ENCODE data around the gene ABCC11.

ABCC11 gene

GRCh38 chr16:48156790-48157209 is 90.5 kb downstream of the ABCC11 start:
- H3K4me1 ChIP-seq (ENCODE audit: insufficient read depth, poor library complexity, severe bottlenecking), result peaks cover 12% of the 10 kb centered on the region
- no peak for DNase-seq (ENCODE audit: low spot score)
- peak; percentile 94 for TF ChIP-seq CTCF (IDR thresholded peaks at IDR 0.05; ENCODE audit: poor library complexity, severe bottlenecking)
- no peaks in the 10 kb centered on the region for H3K9me3 ChIP-seq (ENCODE audit: severe bottlenecking)
- H3K27me3 ChIP-seq (ENCODE audit: insufficient read depth, poor library complexity, severe bottlenecking), result no peaks in the 10 kb centered on the region
- ATAC-seq (ENCODE audit: low read depth), result peak; percentile 62
- no peaks in the 10 kb centered on the region for H3K36me3 ChIP-seq (ENCODE audit: low read depth)
- H3K27ac ChIP-seq (ENCODE audit: poor library complexity, severe bottlenecking), result no peak overlapping the region
- H3K4me3 ChIP-seq (ENCODE audit: severe bottlenecking), result no peak overlapping the region

- H3K27me3 ChIP-seq (ENCODE audit: insufficient read depth, poor library complexity, severe bottlenecking), result no peaks in the 10 kb centered on the region
- no peak for DNase-seq (ENCODE audit: low spot score)
- no peak for TF ChIP-seq CTCF (IDR thresholded peaks at IDR 0.05; ENCODE audit: poor library complexity, severe bottlenecking)
- no peak within 1 kb of the TSS for H3K4me3 ChIP-seq (ENCODE audit: severe bottlenecking)
- no peaks in the 10 kb centered on the region for H3K9me3 ChIP-seq (ENCODE audit: severe bottlenecking)
- no peak within 1 kb of the TSS for H3K27ac ChIP-seq (ENCODE audit: poor library complexity, severe bottlenecking)
- no peaks in the 10 kb centered on the region for H3K36me3 ChIP-seq (ENCODE audit: low read depth)
- no peak for ATAC-seq (ENCODE audit: low read depth)
- H3K4me1 ChIP-seq (ENCODE audit: insufficient read depth, poor library complexity, severe bottlenecking), result peaks cover 12% of the 10 kb centered on the region
Measured at GRCh38 chr16:48155926-48156789, 91.2 kb downstream of the ABCC11 start, which contains the start of gene ABCC12. Gene ABCC12, minus strand, starts transcription at chr16:48155993. Its CDS starts 9,569 bp downstream, at chr16:48146424.

- no peak for TF ChIP-seq CTCF (IDR thresholded peaks at IDR 0.05; ENCODE audit: poor library complexity, severe bottlenecking)
Measured at GRCh38 chr16:48153774-48154173, 93.6 kb downstream of the ABCC11 start.

GRCh38 chr16:48152226-48152625 is 95.1 kb downstream of the ABCC11 start:
- H3K27me3 ChIP-seq (ENCODE audit: insufficient read depth, poor library complexity, severe bottlenecking), result no peaks in the 10 kb centered on the region
- ATAC-seq (ENCODE audit: low read depth) (no peak), DNase-seq (ENCODE audit: low spot score) (no peak)
- no peaks in the 10 kb centered on the region for H3K9me3 ChIP-seq (ENCODE audit: severe bottlenecking)
- H3K36me3 ChIP-seq (ENCODE audit: low read depth), result no peaks in the 10 kb centered on the region
- H3K4me3 ChIP-seq (ENCODE audit: severe bottlenecking), result no peak overlapping the region
- no peak overlapping the region for H3K27ac ChIP-seq (ENCODE audit: poor library complexity, severe bottlenecking)
- TF ChIP-seq CTCF (IDR thresholded peaks at IDR 0.05; ENCODE audit: poor library complexity, severe bottlenecking), result no peak
- no peaks in the 10 kb centered on the region for H3K4me1 ChIP-seq (ENCODE audit: insufficient read depth, poor library complexity, severe bottlenecking)

More at GRCh38 chr16:48153774-48154173, 93.6 kb downstream of the ABCC11 start:
- H3K27me3 ChIP-seq (ENCODE audit: insufficient read depth, poor library complexity, severe bottlenecking), result no peaks in the 10 kb centered on the region
- peaks cover 12% of the 10 kb centered on the region for H3K4me1 ChIP-seq (ENCODE audit: insufficient read depth, poor library complexity, severe bottlenecking)
- H3K36me3 ChIP-seq (ENCODE audit: low read depth), result no peaks in the 10 kb centered on the region
- H3K27ac ChIP-seq (ENCODE audit: poor library complexity, severe bottlenecking), result no peak overlapping the region
- H3K4me3 ChIP-seq (ENCODE audit: severe bottlenecking), result no peak overlapping the region
- no peaks in the 10 kb centered on the region for H3K9me3 ChIP-seq (ENCODE audit: severe bottlenecking)
- DNase-seq (ENCODE audit: low spot score), result no peak
- no peak for ATAC-seq (ENCODE audit: low read depth)

GRCh38 chr16:48150707-48151106 is 96.6 kb downstream of the ABCC11 start:
- TF ChIP-seq CTCF (IDR thresholded peaks at IDR 0.05; ENCODE audit: poor library complexity, severe bottlenecking), result no peak
- Histone ChIP-seq H3K4me3 (ENCODE audit: severe bottlenecking) (no peak overlapping the region), H3K27ac (ENCODE audit: poor library complexity, severe bottlenecking) (no peak overlapping the region), H3K27me3 (ENCODE audit: insufficient read depth, poor library complexity, severe bottlenecking) (no peaks in the 10 kb centered on the region), H3K4me1 (ENCODE audit: insufficient read depth, poor library complexity, severe bottlenecking) (no peaks in the 10 kb centered on the region), H3K36me3 (ENCODE audit: low read depth) (no peaks in the 10 kb centered on the region), H3K9me3 (ENCODE audit: severe bottlenecking) (no peaks in the 10 kb centered on the region)
- DNase-seq (ENCODE audit: low spot score) (no peak), ATAC-seq (ENCODE audit: low read depth) (no peak)
